GM12875 (cell line): ENCODE data around the gene RSAD1.

Experiments
- H3K4me3 ChIP-seq: one replicate; pipeline ENCODE4 v1.5.1; 2011; ENCODE audit warnings: low read depth, low read length, control low read depth
- TF ChIP-seq, protein P1 (sequence below): IDR thresholded peaks from 2 replicates; pipeline ENCODE4 v1.5.1; 2011; ENCODE audit warnings: low read depth, mild to moderate bottlenecking, control low read depth, inconsistent platforms, low read length, moderate library complexity, borderline replicate concordance; ENCODE audit not compliant: insufficient read depth

The RSAD1 gene

DNA sequence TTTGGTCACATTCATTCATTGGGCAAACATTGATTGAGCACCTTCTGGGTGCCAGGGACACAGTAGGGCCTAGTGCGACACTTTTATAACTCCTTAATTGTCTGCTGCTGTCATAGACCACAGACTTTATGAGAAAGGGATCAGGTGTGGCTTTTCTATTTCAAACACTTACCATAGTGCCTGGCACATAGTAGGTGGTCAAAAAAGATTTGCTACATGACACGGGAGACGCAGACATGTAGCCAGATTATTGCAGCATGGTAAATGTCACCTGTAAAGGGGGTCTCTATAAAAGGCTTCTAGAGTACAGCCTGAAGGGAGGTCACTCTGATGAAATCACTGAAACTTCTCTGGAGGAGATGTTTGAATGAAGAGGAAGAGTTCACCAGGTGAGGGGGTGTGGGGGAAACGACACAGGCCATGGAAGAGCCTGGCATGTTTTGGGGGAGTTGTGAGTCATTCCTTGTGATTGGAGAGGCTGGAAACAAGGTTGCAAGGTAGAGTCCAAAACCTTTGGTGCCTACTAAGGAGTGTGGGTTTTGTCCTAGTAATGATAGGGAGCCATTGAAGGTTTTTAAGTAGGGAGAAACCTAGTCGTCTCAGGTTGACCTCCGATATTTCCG, 1.6 kb downstream of the RSAD1 start:
- no peak overlapping the region for H3K4me3 ChIP-seq
- TF ChIP-seq, protein P1, sequence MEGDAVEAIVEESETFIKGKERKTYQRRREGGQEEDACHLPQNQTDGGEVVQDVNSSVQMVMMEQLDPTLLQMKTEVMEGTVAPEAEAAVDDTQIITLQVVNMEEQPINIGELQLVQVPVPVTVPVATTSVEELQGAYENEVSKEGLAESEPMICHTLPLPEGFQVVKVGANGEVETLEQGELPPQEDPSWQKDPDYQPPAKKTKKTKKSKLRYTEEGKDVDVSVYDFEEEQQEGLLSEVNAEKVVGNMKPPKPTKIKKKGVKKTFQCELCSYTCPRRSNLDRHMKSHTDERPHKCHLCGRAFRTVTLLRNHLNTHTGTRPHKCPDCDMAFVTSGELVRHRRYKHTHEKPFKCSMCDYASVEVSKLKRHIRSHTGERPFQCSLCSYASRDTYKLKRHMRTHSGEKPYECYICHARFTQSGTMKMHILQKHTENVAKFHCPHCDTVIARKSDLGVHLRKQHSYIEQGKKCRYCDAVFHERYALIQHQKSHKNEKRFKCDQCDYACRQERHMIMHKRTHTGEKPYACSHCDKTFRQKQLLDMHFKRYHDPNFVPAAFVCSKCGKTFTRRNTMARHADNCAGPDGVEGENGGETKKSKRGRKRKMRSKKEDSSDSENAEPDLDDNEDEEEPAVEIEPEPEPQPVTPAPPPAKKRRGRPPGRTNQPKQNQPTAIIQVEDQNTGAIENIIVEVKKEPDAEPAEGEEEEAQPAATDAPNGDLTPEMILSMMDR: no peak

DNA sequence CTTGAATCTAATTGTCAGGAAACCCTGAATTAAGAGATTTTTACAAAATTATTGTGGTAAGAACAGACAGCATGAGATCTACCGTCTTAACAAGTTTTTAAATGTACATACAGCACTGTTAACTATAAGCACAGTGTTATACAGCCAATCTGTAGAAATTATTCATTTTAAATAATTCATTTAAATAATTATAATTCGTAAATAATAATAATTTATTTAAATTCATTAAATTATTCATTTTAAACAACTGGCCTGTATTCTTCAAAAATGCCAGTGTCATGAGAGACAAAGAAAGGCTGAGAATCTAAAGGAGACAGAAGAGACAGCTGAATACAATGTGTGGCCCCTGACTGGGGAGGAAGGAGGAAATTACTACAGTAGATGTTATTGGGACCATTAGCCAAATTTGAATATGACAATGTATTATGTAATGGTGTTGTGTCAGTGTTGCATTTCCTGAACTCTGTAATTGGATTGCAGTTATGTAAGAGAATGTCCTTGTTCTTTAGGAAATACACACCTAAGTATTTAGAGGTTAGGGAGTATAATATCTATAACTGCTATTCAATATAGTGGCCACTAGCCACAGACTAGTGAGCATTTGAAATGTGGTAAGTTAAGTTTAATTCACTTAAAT, 2.3 kb downstream of the RSAD1 start:
- H3K4me3 ChIP-seq: no peak overlapping the region
- TF ChIP-seq, protein P1: no peak

DNA sequence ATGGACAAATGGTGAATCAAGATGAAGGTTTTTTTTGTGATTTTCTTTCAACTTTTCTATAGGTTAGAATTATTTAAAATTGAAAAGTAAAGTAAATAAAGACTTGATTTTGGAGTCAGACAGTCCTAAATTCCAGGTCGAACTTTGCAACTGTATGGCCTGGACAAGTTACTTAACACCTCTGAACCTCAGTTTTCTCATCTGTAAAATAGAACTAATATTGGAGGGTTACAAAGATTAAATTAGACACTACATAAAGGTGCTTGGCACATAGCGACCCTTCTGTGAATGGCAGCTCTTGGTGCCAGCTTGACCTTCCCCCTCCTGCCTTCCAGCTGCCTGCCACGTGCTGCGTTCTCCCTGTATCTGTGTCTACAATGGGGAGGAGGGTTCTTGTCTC, 3.0 kb downstream of the RSAD1 start:
- no peak overlapping the region for H3K4me3 ChIP-seq
- TF ChIP-seq, protein P1: no peak

DNA sequence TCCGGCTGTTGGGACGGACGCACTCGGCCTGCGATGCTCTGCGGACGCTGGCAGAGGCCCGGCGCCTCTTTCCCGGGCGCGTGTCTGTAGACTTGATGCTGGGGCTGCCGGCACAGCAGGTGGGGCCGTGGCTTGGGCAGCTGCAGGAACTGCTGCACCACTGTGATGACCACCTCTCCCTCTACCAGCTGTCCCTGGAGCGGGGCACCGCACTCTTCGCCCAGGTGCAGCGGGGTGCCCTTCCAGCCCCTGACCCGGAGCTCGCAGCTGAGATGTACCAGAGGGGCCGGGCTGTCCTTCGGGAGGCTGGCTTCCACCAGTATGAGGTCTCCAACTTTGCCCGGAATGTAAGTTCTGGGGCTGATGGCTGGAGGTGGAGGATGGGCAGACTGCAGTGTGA, 3.5 kb downstream of the RSAD1 start:
- TF ChIP-seq, protein P1: no peak
- H3K4me3 ChIP-seq: no peak overlapping the region

DNA sequence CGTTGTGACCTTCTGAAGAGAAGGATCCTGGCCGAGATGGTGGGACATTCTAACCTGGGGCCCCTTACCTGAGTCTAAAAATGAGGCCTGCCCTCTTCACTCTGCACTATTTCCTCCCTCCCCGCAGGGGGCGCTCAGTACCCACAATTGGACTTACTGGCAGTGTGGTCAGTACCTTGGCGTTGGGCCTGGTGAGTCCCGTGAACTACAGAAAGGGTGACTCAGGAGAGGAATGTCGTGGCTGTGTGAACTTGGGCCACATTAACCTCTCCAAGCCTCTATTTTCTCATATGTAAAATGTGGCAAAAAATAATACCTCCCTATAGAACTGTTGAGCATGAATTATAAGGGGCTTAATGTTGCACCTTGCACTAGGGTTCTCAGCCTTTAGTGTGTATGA, 3.9 kb downstream of the RSAD1 start:
- TF ChIP-seq, protein P1: peak; percentile 85
- no peak overlapping the region for H3K4me3 ChIP-seq

DNA sequence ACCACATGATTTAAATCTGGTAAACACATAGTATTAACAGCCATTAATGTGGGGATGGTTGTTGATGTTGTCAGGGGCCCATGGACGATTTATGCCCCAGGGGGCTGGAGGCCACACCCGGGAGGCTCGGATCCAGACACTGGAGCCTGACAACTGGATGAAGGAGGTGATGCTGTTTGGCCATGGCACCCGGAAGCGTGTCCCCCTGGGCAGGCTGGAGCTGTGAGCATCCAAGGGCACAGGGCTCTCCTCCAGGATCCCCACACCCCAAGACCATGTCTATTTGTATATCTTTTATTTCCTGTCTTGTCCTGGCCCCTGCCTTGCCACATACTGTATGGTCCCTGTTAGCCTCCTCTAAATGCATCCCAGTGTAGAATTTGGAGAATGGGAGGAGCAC, 4.6 kb downstream of the RSAD1 start:
- TF ChIP-seq, protein P1: no peak

DNA sequence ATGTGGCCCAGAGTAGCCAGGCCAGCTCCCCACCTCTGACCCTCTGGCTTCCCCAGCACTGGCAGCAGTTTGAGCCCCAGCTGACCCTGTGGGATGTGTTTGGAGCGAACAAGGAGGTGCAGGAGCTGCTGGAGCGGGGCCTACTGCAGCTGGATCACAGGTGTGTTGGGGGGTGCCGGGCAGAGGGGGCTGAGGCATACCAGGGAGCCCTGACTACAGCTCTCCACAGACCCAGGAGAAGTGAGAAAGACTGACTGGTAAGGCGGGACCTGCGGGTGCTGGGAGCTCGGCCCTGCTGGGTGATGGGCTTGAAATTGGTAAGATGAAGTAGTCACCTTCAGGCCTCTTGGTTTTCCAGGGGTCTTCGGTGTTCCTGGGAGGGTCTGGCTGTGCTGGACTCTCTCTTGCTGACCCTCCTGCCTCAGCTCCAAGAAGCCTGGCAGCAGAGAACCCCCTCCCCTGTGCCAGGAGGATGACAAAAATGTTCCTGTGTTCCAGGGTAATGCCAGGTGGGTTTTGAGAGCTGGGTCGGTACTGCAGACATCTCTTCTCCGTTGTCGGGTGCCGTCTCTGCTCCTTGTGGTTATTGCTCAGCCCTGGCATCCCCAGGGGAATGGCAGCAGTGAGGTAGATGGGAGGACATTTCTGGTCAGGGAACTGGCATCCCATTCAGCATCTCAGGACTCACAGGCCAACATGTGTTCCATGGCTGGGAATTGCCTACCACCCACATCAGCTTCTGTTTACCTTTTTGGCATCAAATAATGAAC, 5.9 kb downstream of the RSAD1 start:
- H3K4me3 ChIP-seq: no peak overlapping the region
- TF ChIP-seq, protein P1: no peak

More for the DNA sequence above, 4.6 kb downstream of the RSAD1 start:
- H3K4me3 ChIP-seq: no peak overlapping the region
